ENCODE measurements around the gene TYR.
"Not testable (repeated sequence)": the region's sequence is repeated elsewhere in the genome, so short reads cannot be mapped to it uniquely, and the experiment has no call there.

Gene TYR

GRCh38 chr11:89321401-89321800 lies 143.7 kb downstream of the TYR start:
- H3K4me3 ChIP-seq (ENCODE audit: low read depth, low read length): no peak overlapping the region
- ChIA-PET POLR2A (no interaction called here), CTCF (no interaction called here)
- no peak for DNase-seq (ENCODE audit: low read depth, low spot score)
- TF ChIP-seq CTCF (IDR thresholded peaks at IDR 0.05; ENCODE audit: insufficient read depth, low read length, missing control alignments): no peak

GRCh38 chr11:89327885-89328284 lies 150.2 kb downstream of the TYR start:
- ChIA-PET POLR2A (no interaction called here), CTCF (no interaction called here)
- no peak overlapping the region for H3K4me3 ChIP-seq (ENCODE audit: low read depth, low read length)
- DNase-seq (ENCODE audit: low read depth, low spot score): no peak
- TF ChIP-seq CTCF (IDR thresholded peaks at IDR 0.05; ENCODE audit: insufficient read depth, low read length, missing control alignments): no peak

GRCh38 chr11:89331940-89332339 lies 154.3 kb downstream of the TYR start:
- DNase-seq (ENCODE audit: low read depth, low spot score); H3K4me3 ChIP-seq (ENCODE audit: low read depth, low read length); POLR2A ChIA-PET: not testable (repeated sequence)
- CTCF ChIA-PET: interaction anchor here (1.2 kb wide), 2 partner anchors 281 to 283 kb away, joined by 3 read pairs; no protein-coding TSS in a partner anchor

- H3K4me3 ChIP-seq (ENCODE audit: low read depth, low read length); DNase-seq (ENCODE audit: low read depth, low spot score); POLR2A ChIA-PET: not testable (repeated sequence)
- CTCF ChIA-PET: interaction anchor here (1.0 kb wide), 1 partner anchor 238 kb away, joined by 3 read pairs; no protein-coding TSS in a partner anchor
These were observed 156.0 kb downstream of the TYR start for GRCh38 chr11:89333704-89334103.

GRCh38 chr11:89337100-89337650 lies 159.5 kb downstream of the TYR start:
- POLR2A ChIA-PET; H3K4me3 ChIP-seq (ENCODE audit: low read depth, low read length); DNase-seq (ENCODE audit: low read depth, low spot score); CTCF ChIA-PET: not testable (repeated sequence)

- CTCF ChIA-PET; POLR2A ChIA-PET; H3K4me3 ChIP-seq (ENCODE audit: low read depth, low read length); DNase-seq (ENCODE audit: low read depth, low spot score): not testable (repeated sequence)
These were observed 160.4 kb downstream of the TYR start for GRCh38 chr11:89338073-89338472.

GRCh38 chr11:89340450-89340849 lies 162.8 kb downstream of the TYR start:
- CTCF ChIA-PET; DNase-seq (ENCODE audit: low read depth, low spot score); H3K4me3 ChIP-seq (ENCODE audit: low read depth, low read length); POLR2A ChIA-PET: not testable (repeated sequence)

- CTCF ChIA-PET; H3K4me3 ChIP-seq (ENCODE audit: low read depth, low read length); DNase-seq (ENCODE audit: low read depth, low spot score); POLR2A ChIA-PET: not testable (repeated sequence)
These were observed 165.4 kb downstream of the TYR start for GRCh38 chr11:89342880-89343572.
